ENCODE measurements around the gene AFF3. TPM values are rescaled to one million over a fixed set of nuclear protein-coding genes. Genes with fewer than 3 reads are reported as not detected.

AFF3 gene
- total RNA-seq, 3 donors from 2014 or later (not counting 1 experiment from before 2014, with no cell fraction given): 4.6 to 9.6 (median 5.6) TPM

- no peak overlapping the region for H3K27ac Mint-ChIP-seq
- no peak for TF ChIP-seq CTCF (IDR thresholded peaks at IDR 0.05)
- no peak overlapping the region for H3K4me3 Mint-ChIP-seq
- intact Hi-C loops (cut with micrococcal nuclease): no loop called here
- no peaks in the 10 kb centered on the region for H3K27me3 Mint-ChIP-seq (ENCODE audit: low read depth in 2 of 2)
- ATAC-seq (no peak), DNase-seq (no peak)
- Histone ChIP-seq H3K36me3 (ENCODE audit: control insufficient read depth, insufficient read depth, low read length) (no peaks in the 10 kb centered on the region), H3K4me1 (ENCODE audit: control insufficient read depth, insufficient read depth, low read length) (no peaks in the 10 kb centered on the region), H3K27ac (ENCODE audit: low read length) (no peak overlapping the region), H3K4me3 (ENCODE audit: low read length) (no peak overlapping the region), H3K27me3 (ENCODE audit: control insufficient read depth, insufficient read depth, low read length) (no peaks in the 10 kb centered on the region), H3K9me3 (ENCODE audit: control insufficient read depth, insufficient read depth, low read length) (no peaks in the 10 kb centered on the region)
- 35% methylated on average over 2 of the region's 3 CpGs for WGBS (ENCODE audit: insufficient coverage)
- H3K9me3 Mint-ChIP-seq: no peaks in the 10 kb centered on the region
- peaks cover 0 to 4% of the 10 kb centered on the region in 2 donors for H3K4me1 Mint-ChIP-seq
- no peaks in the 10 kb centered on the region for H3K36me3 Mint-ChIP-seq
Measured at GRCh38 chr2:99576775-99577174, 565.6 kb downstream of the AFF3 start.

GRCh38 chr2:99573634-99574251, 568.6 kb downstream of the AFF3 start:
- Histone ChIP-seq H3K4me1 (ENCODE audit: control insufficient read depth, insufficient read depth, low read length) (no peaks in the 10 kb centered on the region), H3K27me3 (ENCODE audit: control insufficient read depth, insufficient read depth, low read length) (no peaks in the 10 kb centered on the region), H3K4me3 (ENCODE audit: low read length) (no peak overlapping the region), H3K36me3 (ENCODE audit: control insufficient read depth, insufficient read depth, low read length) (no peaks in the 10 kb centered on the region), H3K9me3 (ENCODE audit: control insufficient read depth, insufficient read depth, low read length) (no peaks in the 10 kb centered on the region), H3K27ac (ENCODE audit: low read length) (no peak overlapping the region)
- WGBS (ENCODE audit: insufficient coverage): 79% methylated on average over 10 of the region's 11 CpGs
- no peak overlapping the region for H3K27ac Mint-ChIP-seq
- no peak overlapping the region for H3K4me3 Mint-ChIP-seq
- H3K9me3 Mint-ChIP-seq: no peaks in the 10 kb centered on the region
- H3K4me1 Mint-ChIP-seq: peaks cover 0 to 4% of the 10 kb centered on the region in 2 donors
- no peaks in the 10 kb centered on the region for H3K36me3 Mint-ChIP-seq
- no peaks in the 10 kb centered on the region for H3K27me3 Mint-ChIP-seq (ENCODE audit: low read depth in 2 of 2)
- ATAC-seq (peak in 1 of 3 donors; percentile 32), DNase-seq (no peak)
- TF ChIP-seq CTCF (IDR thresholded peaks at IDR 0.05): no peak
- intact Hi-C loops (cut with micrococcal nuclease): no loop called here

- no peak overlapping the region for H3K27ac Mint-ChIP-seq
- WGBS (ENCODE audit: insufficient coverage): 92% methylated on average over 13 of the region's 13 CpGs
- ATAC-seq (no peak), DNase-seq (no peak)
- Histone ChIP-seq H3K27ac (ENCODE audit: low read length) (no peak overlapping the region), H3K4me1 (ENCODE audit: control insufficient read depth, insufficient read depth, low read length) (no peaks in the 10 kb centered on the region), H3K9me3 (ENCODE audit: control insufficient read depth, insufficient read depth, low read length) (no peaks in the 10 kb centered on the region), H3K36me3 (ENCODE audit: control insufficient read depth, insufficient read depth, low read length) (peaks cover 1% of the 10 kb centered on the region), H3K4me3 (ENCODE audit: low read length) (no peak overlapping the region), H3K27me3 (ENCODE audit: control insufficient read depth, insufficient read depth, low read length) (no peaks in the 10 kb centered on the region)
- no peak for TF ChIP-seq CTCF (IDR thresholded peaks at IDR 0.05)
- no peaks in the 10 kb centered on the region for H3K36me3 Mint-ChIP-seq
- H3K4me3 Mint-ChIP-seq: no peak overlapping the region
- no peaks in the 10 kb centered on the region for H3K27me3 Mint-ChIP-seq (ENCODE audit: low read depth in 2 of 2)
- intact Hi-C loops (cut with micrococcal nuclease): no loop called here
- H3K9me3 Mint-ChIP-seq: no peaks in the 10 kb centered on the region
- peaks cover 0 to 4% of the 10 kb centered on the region in 2 donors for H3K4me1 Mint-ChIP-seq
Measured at GRCh38 chr2:99572373-99573164, 569.8 kb downstream of the AFF3 start.

All from natural killer cell (primary cell).